Measurements from ENCODE around the gene BACH2. TPM values are rescaled to one million over a fixed set of nuclear protein-coding genes. Genes with fewer than 3 reads are reported as not detected.

Gene BACH2
- total and polyA plus RNA-seq, 2 of the 8 experiments (the other 6 are each of a cell fraction or from before 2014, with no cell fraction given), result 1.9 to 5.9 TPM

GRCh38 chr6:90100059-90100665 lies 196.5 kb downstream of the BACH2 start (continued):
- TF ChIP-seq RFX5 (IDR thresholded peaks at IDR 0.05; ENCODE audit: borderline replicate concordance, low read depth, low read length), result no peak
- no peak for TF ChIP-seq CEBPB (IDR thresholded peaks at IDR 0.05; ENCODE audit: low read depth, low read length)
- no peak for TF ChIP-seq ZNF274 (IDR thresholded peaks at IDR 0.05; ENCODE audit: borderline replicate concordance, extremely low read depth, low read length)
- no peak for TF ChIP-seq ATF2 (IDR thresholded peaks at IDR 0.05; ENCODE audit: low read length)
